GM12801 (cell line): Measurements from ENCODE around the gene CCDC73.

ENCODE experiments used
- CTCF ChIP-seq: IDR thresholded peaks from one replicate; pipeline ENCODE4 v1.5.1; 2011; ENCODE audit warnings: control low read depth; ENCODE audit not compliant: insufficient read length; ENCODE audit errors: extremely low read depth

CCDC73 gene

GRCh38 chr11:32821917-32822560 lies 27.6 kb upstream of the CCDC73 start:
- no peak for TF ChIP-seq CTCF

DNA sequence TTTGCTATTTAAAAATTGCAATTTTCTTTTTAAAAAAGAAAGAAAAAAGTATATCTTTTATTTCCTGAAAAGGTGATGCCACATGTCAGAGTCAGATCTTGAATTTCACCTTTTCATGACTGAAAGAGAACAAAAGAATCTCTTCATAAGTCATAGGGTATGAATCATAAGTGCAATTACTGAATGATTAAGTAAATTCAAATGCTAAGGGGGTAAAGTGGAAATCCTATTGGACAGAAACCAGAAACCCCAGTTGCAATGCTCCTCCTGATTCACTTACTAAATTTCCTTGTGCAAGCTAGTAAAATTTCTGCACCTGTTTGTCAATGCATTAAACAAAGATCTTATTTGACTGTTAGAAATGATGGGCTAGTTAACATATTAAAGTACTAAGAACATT lies 27.1 kb upstream of the CCDC73 start:
- no peak for TF ChIP-seq CTCF

DNA sequence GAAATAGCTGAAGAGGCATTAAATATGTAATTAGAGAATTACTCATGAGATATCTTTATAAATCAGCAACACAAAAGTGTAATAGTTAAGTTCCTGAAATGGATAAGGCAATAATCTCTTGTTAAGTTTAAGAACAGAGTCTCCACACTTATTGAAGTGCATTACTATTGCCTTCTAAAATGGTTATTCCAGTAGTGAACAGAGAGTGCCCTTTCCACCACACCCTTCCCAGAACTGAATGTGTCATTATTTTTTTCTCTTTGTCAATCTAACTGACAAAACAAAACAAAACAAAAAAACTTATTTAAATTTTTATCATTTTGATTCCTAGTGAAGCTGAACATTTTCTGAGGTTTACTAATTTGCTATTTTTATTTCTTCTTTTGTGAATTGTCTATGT lies 26.0 kb upstream of the CCDC73 start:
- no peak for TF ChIP-seq CTCF

- no peak for TF ChIP-seq CTCF
Measured at GRCh38 chr11:32819187-32819586, 24.7 kb upstream of the CCDC73 start.

DNA sequence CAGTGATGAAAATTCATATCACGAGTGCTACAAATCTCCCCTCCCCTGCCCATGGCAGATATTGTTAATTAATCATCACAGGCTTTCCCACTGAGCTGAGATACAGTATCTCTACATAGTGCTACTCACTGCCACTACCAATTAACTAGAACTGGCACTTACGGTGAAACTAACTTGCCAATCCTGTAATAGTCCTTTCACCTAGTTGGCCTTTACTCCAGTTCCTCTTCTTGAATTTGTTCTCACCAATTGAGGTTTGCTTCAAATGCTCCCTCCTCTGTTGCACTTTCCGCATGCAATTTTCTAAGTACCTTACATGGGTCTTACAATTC lies 23.4 kb upstream of the CCDC73 start:
- TF ChIP-seq CTCF, result no peak

DNA sequence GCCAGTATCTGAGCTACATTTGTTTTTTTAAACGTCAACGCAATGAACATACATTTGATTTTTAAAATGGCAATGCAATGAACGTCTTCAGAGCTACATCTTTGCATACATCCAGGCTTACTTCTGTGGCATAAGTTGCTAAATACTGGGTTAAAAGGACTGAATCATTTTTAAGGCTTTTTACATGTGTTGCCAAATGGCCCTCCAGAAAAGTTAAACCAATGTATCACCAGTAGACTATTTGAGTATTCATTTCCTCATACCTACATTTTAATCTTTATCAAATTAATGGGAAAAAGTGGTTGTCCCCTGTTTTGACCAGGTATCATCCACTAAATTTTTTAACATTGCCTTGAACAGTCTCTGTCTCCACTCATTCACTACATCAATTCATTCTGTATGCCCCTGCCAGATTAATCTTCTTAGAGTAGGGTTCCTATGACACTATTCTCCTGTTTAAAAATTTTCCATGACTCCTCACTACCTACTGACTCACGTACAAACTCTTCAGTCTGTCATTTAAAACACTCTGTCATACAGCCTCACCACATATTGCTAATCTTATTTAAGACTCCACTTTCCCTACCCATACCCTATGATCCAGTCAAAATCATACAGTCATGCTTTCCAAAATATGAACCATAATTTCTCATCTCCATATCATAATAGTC lies 22.9 kb upstream of the CCDC73 start:
- TF ChIP-seq CTCF, result no peak

DNA sequence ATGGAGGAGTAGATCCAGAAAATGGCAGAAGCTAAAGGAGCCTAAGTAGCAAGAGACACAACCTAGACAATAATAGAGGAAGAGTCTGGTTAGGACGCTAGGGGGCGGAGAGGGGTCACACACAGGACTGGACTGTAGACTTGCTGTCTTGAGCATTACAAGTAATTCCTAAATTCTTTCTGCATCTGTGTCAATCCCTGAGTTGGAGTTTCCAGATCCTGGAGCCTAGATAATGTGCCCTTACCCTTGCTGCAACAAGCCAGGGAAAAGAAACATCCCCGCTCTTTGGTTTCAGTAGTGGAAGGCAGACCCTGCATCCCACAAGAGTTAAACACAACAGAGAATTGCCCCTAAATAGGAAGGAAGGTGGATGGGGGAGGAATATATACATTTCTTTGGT lies 14.9 kb upstream of the CCDC73 start:
- TF ChIP-seq CTCF, result no peak

GRCh38 chr11:32796425-32796824 lies 2.0 kb upstream of the CCDC73 start:
- TF ChIP-seq CTCF, result no peak
